ENCODE data around the gene SLC36A2.

SLC36A2 gene

GRCh38 chr5:151283120-151283825, 64.1 kb downstream of the SLC36A2 start:
- DNase-seq (ENCODE audit: low read depth) = no peak

- DNase-seq (ENCODE audit: low read depth) = no peak
Measured at GRCh38 chr5:151281001-151281639, 66.2 kb downstream of the SLC36A2 start.

- DNase-seq (ENCODE audit: low read depth) = no peak
Measured at GRCh38 chr5:151280443-151280842, 66.9 kb downstream of the SLC36A2 start.

- no peak for DNase-seq (ENCODE audit: low read depth)
Measured at GRCh38 chr5:151278845-151279244, 68.5 kb downstream of the SLC36A2 start.

- no peak for DNase-seq (ENCODE audit: low read depth)
Measured at GRCh38 chr5:151275803-151276202, 71.6 kb downstream of the SLC36A2 start.

GRCh38 chr5:151274666-151275065, 72.7 kb downstream of the SLC36A2 start:
- DNase-seq (ENCODE audit: low read depth) = no peak

DNA sequence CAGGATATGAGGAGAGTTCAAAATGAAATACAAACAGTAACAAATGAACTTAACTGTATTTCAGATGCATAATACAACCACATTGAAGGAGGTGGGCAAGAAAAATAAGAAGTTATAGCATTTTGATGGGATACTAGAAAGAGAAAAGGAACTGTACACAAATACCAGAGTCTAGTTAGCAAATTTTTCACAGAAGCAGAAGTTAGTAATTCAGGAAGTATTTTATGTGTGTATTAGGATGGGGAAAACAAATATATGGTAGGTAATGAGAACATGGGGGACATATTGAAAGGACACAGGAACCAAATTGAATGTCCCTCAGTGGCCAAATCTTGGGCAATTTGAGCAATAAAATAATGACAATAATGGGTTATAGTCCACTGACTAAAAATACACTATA, 76.0 kb downstream of the SLC36A2 start:
- no peak for DNase-seq (ENCODE audit: low read depth)

DNA sequence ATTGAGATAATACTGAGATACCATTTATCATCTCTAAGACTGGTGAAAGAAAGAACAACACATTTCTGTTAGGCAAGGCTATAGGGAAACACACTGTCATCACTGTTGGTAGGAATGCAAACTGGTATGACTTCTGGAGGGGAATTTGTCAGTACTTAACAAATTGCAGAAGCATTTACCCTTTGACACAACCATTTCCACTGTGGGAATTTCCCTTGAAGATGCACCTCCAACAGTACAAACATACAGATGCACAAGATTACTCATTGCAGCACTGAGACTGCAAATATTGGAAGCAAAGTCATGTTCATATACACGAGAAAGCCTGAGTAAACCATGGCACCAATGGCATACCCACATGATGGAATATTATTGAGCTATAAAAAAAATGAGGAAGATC, 76.8 kb downstream of the SLC36A2 start:
- no peak for DNase-seq (ENCODE audit: low read depth)

DNA sequence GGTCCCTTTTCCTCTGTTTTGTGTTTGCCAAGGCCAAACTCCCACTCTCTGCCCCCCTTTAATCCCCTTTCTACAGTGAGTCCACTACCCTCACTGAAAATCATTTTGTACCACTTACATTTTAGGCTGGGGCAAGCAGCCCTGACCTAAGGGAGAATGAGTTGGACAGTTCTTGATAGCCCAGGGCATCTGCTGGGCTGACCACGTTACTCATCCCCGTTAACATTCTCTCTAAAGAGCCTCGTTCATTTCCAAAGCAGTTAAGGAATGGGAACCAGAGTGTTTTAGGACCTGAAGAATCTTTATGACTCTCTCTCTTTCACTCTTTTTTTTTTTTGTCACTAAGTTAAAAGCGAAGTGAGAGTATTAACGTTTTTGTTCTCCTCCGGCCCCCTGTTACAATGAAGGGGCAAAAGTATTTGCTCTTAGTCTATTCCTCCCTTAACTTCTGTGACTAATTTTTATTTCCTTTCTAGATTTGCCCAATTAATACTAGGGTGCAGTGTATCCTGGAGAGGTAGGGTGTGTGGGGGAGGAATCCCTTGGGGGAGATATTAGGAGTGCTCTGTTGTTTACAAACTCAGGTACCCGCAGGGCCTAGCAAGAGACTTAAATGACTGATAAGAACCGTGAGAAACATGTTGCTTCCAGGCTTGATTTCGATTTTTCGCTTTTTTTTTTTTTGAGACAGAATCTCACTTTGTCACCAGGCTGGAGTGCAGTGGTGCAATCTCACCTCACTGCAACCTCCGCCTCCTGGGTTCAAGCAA, 79.7 kb downstream of the SLC36A2 start:
- no peak for DNase-seq (ENCODE audit: low read depth)
